Stimulated activated CD8-positive, alpha-beta memory T cell treated with anti-CD3 and anti-CD28 coated beads, Interleukin-15, amount 100 ng/mL, for 24 hours (primary cell): Measurements from ENCODE around the gene TTC7B.

ENCODE experiments used
- DNase-seq: peaks from one replicate; pipeline ENCODE4 v3.0.0-alpha.2; 2020; ENCODE audit warnings: low read depth

Gene TTC7B

GRCh38 chr14:90777358-90777757, 38.9 kb downstream of the TTC7B start:
- no peak for DNase-seq

GRCh38 chr14:90775441-90775840, 40.8 kb downstream of the TTC7B start:
- no peak for DNase-seq

GRCh38 chr14:90774316-90774715, 41.9 kb downstream of the TTC7B start:
- no peak for DNase-seq

GRCh38 chr14:90773705-90774104, 42.5 kb downstream of the TTC7B start:
- DNase-seq: no peak

GRCh38 chr14:90773196-90773486, 43.1 kb downstream of the TTC7B start:
- no peak for DNase-seq

- no peak for DNase-seq
These were observed 48.3 kb downstream of the TTC7B start for GRCh38 chr14:90767899-90768298.

GRCh38 chr14:90760591-90761316, 55.5 kb downstream of the TTC7B start:
- DNase-seq: no peak

- DNase-seq: no peak
These were observed 56.2 kb downstream of the TTC7B start for GRCh38 chr14:90760078-90760444.

- DNase-seq: no peak
These were observed 56.7 kb downstream of the TTC7B start for GRCh38 chr14:90759370-90760077.

GRCh38 chr14:90758959-90759358, 57.3 kb downstream of the TTC7B start:
- no peak for DNase-seq

- DNase-seq: peak; percentile 93
These were observed 58.0 kb downstream of the TTC7B start for GRCh38 chr14:90758028-90758889.

GRCh38 chr14:90757452-90757851, 58.8 kb downstream of the TTC7B start:
- no peak for DNase-seq

- DNase-seq: no peak
These were observed 59.4 kb downstream of the TTC7B start for GRCh38 chr14:90756755-90757345.

GRCh38 chr14:90755661-90756304, 60.4 kb downstream of the TTC7B start:
- no peak for DNase-seq

GRCh38 chr14:90753456-90754005, 62.7 kb downstream of the TTC7B start:
- no peak for DNase-seq

- DNase-seq: no peak
These were observed 65.5 kb downstream of the TTC7B start for GRCh38 chr14:90750701-90751100.

- no peak for DNase-seq
These were observed 66.0 kb downstream of the TTC7B start for GRCh38 chr14:90750191-90750590.

GRCh38 chr14:90747909-90748308, 68.3 kb downstream of the TTC7B start:
- no peak for DNase-seq

- DNase-seq: no peak
These were observed 72.4 kb downstream of the TTC7B start for GRCh38 chr14:90743826-90744225.

GRCh38 chr14:90743425-90743824, 72.8 kb downstream of the TTC7B start:
- no peak for DNase-seq

- no peak for DNase-seq
These were observed 73.5 kb downstream of the TTC7B start for GRCh38 chr14:90742729-90743128.

- no peak for DNase-seq
These were observed 74.0 kb downstream of the TTC7B start for GRCh38 chr14:90742252-90742651.
